Loucy (cell line): ENCODE measurements around the gene STK11IP.

Experiments used
- CTCF ChIP-seq: fragments of 200-600 bp; sonication (generic); conservative IDR thresholded peaks from 2 replicates; pipeline ENCODE4 v1.5.1; 2014; ENCODE audit warnings: mild to moderate bottlenecking, antibody characterized with exemption, low read length
- EZH2phosphoT487 ChIP-seq: fragments of 200-600 bp; IDR thresholded peaks from 2 replicates; pipeline ENCODE4 v1.6.1; 2018; ENCODE audit warnings: antibody characterized with exemption, mild to moderate bottlenecking, moderate library complexity, borderline replicate concordance

GRCh38 chr2:219552382-219553167 lies 45.1 kb upstream of the STK11IP start:
- no peak for TF ChIP-seq CTCF
- TF ChIP-seq EZH2phosphoT487 = no peak
